Measurements from ENCODE around the gene LGR5. TPM values are rescaled to one million over a fixed set of nuclear protein-coding genes. Genes with fewer than 3 reads are reported as not detected.

LGR5 gene
- total and polyA plus RNA-seq, 9 of the 15 experiments (the other 6 are each of a cell fraction or from before 2014, with no cell fraction given), result not detected

DNA sequence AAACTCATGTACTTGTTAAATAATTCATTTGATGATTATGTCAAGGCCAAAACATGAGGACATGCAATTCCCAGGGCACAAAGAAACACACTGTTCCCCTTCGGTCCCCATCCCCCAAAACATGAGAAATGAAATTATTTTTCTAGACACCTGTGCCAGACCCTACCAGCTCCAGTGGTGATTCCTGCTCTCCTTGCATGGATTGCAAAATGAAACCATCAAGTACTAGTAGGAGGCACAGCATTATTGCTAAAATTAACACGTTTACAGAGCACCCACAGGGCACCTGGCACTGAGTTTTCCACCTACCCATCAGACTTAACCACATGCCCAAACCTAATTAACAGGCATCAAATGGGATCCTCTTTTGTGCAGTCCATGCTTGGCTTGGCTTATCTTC, 147.4 kb downstream of the LGR5 start (continued):
- TF ChIP-seq, protein P1, sequence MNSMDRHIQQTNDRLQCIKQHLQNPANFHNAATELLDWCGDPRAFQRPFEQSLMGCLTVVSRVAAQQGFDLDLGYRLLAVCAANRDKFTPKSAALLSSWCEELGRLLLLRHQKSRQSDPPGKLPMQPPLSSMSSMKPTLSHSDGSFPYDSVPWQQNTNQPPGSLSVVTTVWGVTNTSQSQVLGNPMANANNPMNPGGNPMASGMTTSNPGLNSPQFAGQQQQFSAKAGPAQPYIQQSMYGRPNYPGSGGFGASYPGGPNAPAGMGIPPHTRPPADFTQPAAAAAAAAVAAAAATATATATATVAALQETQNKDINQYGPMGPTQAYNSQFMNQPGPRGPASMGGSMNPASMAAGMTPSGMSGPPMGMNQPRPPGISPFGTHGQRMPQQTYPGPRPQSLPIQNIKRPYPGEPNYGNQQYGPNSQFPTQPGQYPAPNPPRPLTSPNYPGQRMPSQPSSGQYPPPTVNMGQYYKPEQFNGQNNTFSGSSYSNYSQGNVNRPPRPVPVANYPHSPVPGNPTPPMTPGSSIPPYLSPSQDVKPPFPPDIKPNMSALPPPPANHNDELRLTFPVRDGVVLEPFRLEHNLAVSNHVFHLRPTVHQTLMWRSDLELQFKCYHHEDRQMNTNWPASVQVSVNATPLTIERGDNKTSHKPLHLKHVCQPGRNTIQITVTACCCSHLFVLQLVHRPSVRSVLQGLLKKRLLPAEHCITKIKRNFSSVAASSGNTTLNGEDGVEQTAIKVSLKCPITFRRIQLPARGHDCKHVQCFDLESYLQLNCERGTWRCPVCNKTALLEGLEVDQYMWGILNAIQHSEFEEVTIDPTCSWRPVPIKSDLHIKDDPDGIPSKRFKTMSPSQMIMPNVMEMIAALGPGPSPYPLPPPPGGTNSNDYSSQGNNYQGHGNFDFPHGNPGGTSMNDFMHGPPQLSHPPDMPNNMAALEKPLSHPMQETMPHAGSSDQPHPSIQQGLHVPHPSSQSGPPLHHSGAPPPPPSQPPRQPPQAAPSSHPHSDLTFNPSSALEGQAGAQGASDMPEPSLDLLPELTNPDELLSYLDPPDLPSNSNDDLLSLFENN (IDR thresholded peaks at IDR 0.05; ENCODE audit: low read depth in 2 of 2, low read length in 2 of 2), result no peak
- TF ChIP-seq, protein P2, sequence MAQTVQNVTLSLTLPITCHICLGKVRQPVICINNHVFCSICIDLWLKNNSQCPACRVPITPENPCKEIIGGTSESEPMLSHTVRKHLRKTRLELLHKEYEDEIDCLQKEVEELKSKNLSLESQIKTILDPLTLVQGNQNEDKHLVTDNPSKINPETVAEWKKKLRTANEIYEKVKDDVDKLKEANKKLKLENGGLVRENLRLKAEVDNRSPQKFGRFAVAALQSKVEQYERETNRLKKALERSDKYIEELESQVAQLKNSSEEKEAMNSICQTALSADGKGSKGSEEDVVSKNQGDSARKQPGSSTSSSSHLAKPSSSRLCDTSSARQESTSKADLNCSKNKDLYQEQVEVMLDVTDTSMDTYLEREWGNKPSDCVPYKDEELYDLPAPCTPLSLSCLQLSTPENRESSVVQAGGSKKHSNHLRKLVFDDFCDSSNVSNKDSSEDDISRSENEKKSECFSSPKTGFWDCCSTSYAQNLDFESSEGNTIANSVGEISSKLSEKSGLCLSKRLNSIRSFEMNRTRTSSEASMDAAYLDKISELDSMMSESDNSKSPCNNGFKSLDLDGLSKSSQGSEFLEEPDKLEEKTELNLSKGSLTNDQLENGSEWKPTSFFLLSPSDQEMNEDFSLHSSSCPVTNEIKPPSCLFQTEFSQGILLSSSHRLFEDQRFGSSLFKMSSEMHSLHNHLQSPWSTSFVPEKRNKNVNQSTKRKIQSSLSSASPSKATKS (CRISPR knock-in tag; IDR thresholded peaks at IDR 0.05), result no peak

DNA sequence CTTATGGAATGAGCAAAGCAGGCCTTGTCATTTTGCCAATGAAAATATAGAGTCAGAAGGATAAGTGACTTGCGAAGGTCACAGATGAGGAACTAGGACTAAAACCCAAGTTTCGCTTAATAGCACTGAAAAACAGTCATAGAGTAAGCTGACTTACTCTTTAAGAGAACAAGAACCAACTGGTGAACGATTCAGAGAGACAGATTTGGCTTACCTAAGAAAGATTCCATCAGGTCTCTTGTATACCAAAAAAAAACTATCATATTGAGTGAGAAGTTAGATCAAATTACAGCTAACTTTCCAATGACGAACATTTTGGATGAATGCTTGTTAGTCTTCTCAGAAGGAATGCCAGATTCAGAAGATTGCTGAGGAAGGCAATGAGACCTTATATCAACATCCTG, 149.9 kb downstream of the LGR5 start:
- no peaks in the 10 kb centered on the region for H3K79me2 ChIP-seq (ENCODE audit: control insufficient read depth, insufficient read depth, low read length)
- H3K4me3 ChIP-seq, result no peak overlapping the region
- peak overlapping the region; percentile 41 for H2AFZ ChIP-seq (ENCODE audit: low read depth, low read length)
- intact Hi-C loops (cut with micrococcal nuclease), result no loop called here
- DNase-seq (ENCODE audit: extremely low read depth in 1 of 4, low spot score in 3 of 4) (no peak), FAIRE-seq (no peak), ATAC-seq (no peak)
- H3K9me1 ChIP-seq (ENCODE audit: control insufficient read depth, insufficient read depth, low read length), result no peaks in the 10 kb centered on the region
- BruUV-seq (replicated peaks), result no TSS peak
- WGBS (ENCODE audit: insufficient coverage, low coverage, missing lambda C conversion rate), result 25% methylated on average over 4 of the region's 4 CpGs
- no peaks in the 10 kb centered on the region for H3K9me3 ChIP-seq (replicated peaks; ENCODE audit: control insufficient read depth, insufficient read depth, low read depth, low read length)
- no peak overlapping the region for H3K27ac ChIP-seq (ENCODE audit: extremely low read depth, low read depth, low read length)
- H3K27me3 ChIP-seq (ENCODE audit: control insufficient read depth in 2 of 2, insufficient read depth in 2 of 2, low read length in 2 of 2), result no peaks in the 10 kb centered on the region
- ChIA-PET CTCF (ENCODE audit: low intra/inter-chr PET ratio) (no interaction called here), POLR2A (no interaction called here)
- no peak overlapping the region for H3K4me2 ChIP-seq (ENCODE audit: insufficient read depth, low read length)
- no peaks in the 10 kb centered on the region for H3K36me3 ChIP-seq (ENCODE audit: control insufficient read depth, insufficient read depth, low read length)
- no peaks in the 10 kb centered on the region for H4K20me1 ChIP-seq (replicated peaks; ENCODE audit: control insufficient read depth, insufficient read depth, low read length)
- peaks cover 0 to 10% of the 10 kb centered on the region in 2 experiments; a peak in 2 of 5 replicates for H3K4me1 ChIP-seq (replicated peaks in 1 of 2; ENCODE audit: control insufficient read depth in 2 of 2, insufficient read depth in 2 of 2, low read length in 2 of 2)
- in situ Hi-C loops (cut with MboI), result no loop called here
- no peak overlapping the region for H3K9ac ChIP-seq (ENCODE audit: insufficient read depth in 1 of 2, low read depth in 2 of 2, low read length in 2 of 2)
- TF ChIP-seq SMC3 (conservative IDR thresholded peaks at IDR 0.05; ENCODE audit: insufficient read depth, low read depth, low read length), result no peak
- TF ChIP-seq CHD2 (IDR thresholded peaks at IDR 0.05; ENCODE audit: low read depth, low read length), result no peak
- TF ChIP-seq, protein P3, sequence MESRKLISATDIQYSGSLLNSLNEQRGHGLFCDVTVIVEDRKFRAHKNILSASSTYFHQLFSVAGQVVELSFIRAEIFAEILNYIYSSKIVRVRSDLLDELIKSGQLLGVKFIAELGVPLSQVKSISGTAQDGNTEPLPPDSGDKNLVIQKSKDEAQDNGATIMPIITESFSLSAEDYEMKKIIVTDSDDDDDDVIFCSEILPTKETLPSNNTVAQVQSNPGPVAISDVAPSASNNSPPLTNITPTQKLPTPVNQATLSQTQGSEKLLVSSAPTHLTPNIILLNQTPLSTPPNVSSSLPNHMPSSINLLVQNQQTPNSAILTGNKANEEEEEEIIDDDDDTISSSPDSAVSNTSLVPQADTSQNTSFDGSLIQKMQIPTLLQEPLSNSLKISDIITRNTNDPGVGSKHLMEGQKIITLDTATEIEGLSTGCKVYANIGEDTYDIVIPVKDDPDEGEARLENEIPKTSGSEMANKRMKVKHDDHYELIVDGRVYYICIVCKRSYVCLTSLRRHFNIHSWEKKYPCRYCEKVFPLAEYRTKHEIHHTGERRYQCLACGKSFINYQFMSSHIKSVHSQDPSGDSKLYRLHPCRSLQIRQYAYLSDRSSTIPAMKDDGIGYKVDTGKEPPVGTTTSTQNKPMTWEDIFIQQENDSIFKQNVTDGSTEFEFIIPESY (CRISPR knock-in tag; IDR thresholded peaks at IDR 0.05), result no peak
- no peak for TF ChIP-seq CAMTA2 (CRISPR knock-in tag; conservative IDR thresholded peaks at IDR 0.05)
- no peak for TF ChIP-seq ZNF583 (CRISPR knock-in tag; IDR thresholded peaks at IDR 0.05)

Measured in K562 (cell line).